Measurements from ENCODE around the gene PDE1A. TPM values are rescaled to one million over a fixed set of nuclear protein-coding genes. Genes with fewer than 3 reads are reported as not detected.

The PDE1A gene
- total and polyA plus RNA-seq, 2 donors (not counting 1 experiment from before 2014, with no cell fraction given) = 0.07 TPM; not detected in 1

DNA sequence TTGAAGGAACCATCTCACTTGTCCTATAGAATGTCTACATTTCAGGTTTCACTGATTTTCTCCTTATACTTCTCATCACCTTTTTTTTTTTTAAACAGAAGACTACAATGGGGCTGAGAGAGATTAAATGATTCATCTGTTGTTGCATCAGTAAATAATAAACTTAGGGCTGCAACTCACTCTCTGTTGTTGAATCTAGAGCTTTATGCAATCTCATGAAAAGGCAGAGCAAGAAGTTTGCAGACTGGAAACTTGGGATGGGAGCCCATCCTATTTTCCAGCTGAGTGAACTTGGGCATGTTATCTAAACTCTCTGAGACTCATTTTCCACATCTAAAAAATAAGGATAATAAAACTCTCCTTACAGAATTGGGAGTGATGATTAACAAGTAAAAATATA lies 58.4 kb downstream of the PDE1A start:
- TF ChIP-seq EZH2 (IDR thresholded peaks at IDR 0.05; ENCODE audit: borderline replicate concordance, insufficient read depth, low read depth, low read length, poor library complexity, severe bottlenecking) = no peak
- TF ChIP-seq, protein P1, sequence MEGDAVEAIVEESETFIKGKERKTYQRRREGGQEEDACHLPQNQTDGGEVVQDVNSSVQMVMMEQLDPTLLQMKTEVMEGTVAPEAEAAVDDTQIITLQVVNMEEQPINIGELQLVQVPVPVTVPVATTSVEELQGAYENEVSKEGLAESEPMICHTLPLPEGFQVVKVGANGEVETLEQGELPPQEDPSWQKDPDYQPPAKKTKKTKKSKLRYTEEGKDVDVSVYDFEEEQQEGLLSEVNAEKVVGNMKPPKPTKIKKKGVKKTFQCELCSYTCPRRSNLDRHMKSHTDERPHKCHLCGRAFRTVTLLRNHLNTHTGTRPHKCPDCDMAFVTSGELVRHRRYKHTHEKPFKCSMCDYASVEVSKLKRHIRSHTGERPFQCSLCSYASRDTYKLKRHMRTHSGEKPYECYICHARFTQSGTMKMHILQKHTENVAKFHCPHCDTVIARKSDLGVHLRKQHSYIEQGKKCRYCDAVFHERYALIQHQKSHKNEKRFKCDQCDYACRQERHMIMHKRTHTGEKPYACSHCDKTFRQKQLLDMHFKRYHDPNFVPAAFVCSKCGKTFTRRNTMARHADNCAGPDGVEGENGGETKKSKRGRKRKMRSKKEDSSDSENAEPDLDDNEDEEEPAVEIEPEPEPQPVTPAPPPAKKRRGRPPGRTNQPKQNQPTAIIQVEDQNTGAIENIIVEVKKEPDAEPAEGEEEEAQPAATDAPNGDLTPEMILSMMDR (IDR thresholded peaks at IDR 0.05) = no peak
- Histone ChIP-seq H3K4me1 (ENCODE audit: control insufficient read depth in 2 of 2, insufficient read depth in 2 of 2, low read length in 2 of 2) (no peaks in the 10 kb centered on the region), H3K79me2 (ENCODE audit: control insufficient read depth, insufficient read depth, low read length) (no peaks in the 10 kb centered on the region), H3K9ac (ENCODE audit: low read length) (no peak overlapping the region), H3K27ac (ENCODE audit: low read length in 2 of 2) (no peak overlapping the region), H3K36me3 (replicated peaks in 1 of 2; ENCODE audit: control extremely low read depth in 1 of 2, control insufficient read depth in 1 of 2, extremely low read depth in 1 of 2, insufficient read depth in 2 of 2, low read length in 1 of 2) (no peaks in the 10 kb centered on the region), H3K4me3 (ENCODE audit: control extremely low read depth in 1 of 5, extremely low read depth in 1 of 5, insufficient read depth in 1 of 5, low read depth in 2 of 5, low read length in 4 of 5) (no peak overlapping the region), H2AFZ (ENCODE audit: insufficient read depth, low read depth, low read length, poor library complexity, severe bottlenecking) (no peak overlapping the region), H3K9me3 (ENCODE audit: control extremely low read depth in 1 of 3, control insufficient read depth in 2 of 3, insufficient read depth in 1 of 3, low read length in 2 of 3) (no peaks in the 10 kb centered on the region), H3K27me3 (replicated peaks in 1 of 4; ENCODE audit: control extremely low read depth in 1 of 4, control insufficient read depth in 3 of 4, insufficient read depth in 4 of 4, low read length in 3 of 4) (no peaks in the 10 kb centered on the region), H3K4me2 (replicated peaks; ENCODE audit: low read depth, low read length, poor library complexity, severe bottlenecking) (no peak overlapping the region), H4K20me1 (ENCODE audit: control insufficient read depth, insufficient read depth, low read length, poor library complexity, severe bottlenecking) (no peaks in the 10 kb centered on the region)
- ChIA-PET CTCF (no interaction called here), POLR2A (no interaction called here)
- ATAC-seq (ENCODE audit: low read depth) (no peak), DNase-seq (no peak)
- Mint-ChIP-seq H3K27me3 (no peaks in the 10 kb centered on the region), H3K9me3 (ENCODE audit: insufficient read depth) (no peaks in the 10 kb centered on the region), H3K27ac (no peak overlapping the region), H3K4me1 (no peaks in the 10 kb centered on the region), H3K4me3 (no peak overlapping the region)
- intact Hi-C loops (cut with micrococcal nuclease) = no loop called here

DNA sequence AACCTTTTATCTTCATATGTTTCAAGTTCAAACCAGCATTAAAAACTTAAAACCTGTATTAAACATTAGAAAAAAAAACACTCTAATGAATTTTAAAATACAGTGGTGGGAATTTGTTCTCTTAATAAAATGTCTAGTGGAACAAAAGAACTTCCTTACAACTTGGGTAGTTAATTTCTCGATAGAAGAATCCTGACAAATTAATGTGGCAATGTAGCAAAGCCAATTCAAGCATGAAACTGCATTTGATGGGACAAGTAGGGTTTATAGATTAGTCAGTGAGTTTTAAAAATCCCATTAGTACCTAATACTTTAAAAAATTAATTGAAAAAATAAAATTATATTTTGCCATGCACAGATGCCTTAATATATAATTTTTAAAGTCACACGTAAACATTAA lies 59.4 kb downstream of the PDE1A start:
- ChIA-PET CTCF (no interaction called here), POLR2A (no interaction called here)
- Mint-ChIP-seq H3K9me3 (ENCODE audit: insufficient read depth) (no peaks in the 10 kb centered on the region), H3K27ac (no peak overlapping the region), H3K4me1 (no peaks in the 10 kb centered on the region), H3K4me3 (no peak overlapping the region), H3K27me3 (no peaks in the 10 kb centered on the region)
- H4K20me1 ChIP-seq (ENCODE audit: control insufficient read depth, insufficient read depth, low read length, poor library complexity, severe bottlenecking) = no peaks in the 10 kb centered on the region
- no peaks in the 10 kb centered on the region for H3K27me3 ChIP-seq (replicated peaks in 1 of 4; ENCODE audit: control extremely low read depth in 1 of 4, control insufficient read depth in 3 of 4, insufficient read depth in 4 of 4, low read length in 3 of 4)
- WGBS (ENCODE audit: insufficient coverage) = no CpG with 5 or more reads among the region's 2 CpGs
- H3K9me3 ChIP-seq (ENCODE audit: control extremely low read depth in 1 of 3, control insufficient read depth in 2 of 3, insufficient read depth in 1 of 3, low read length in 2 of 3) = no peaks in the 10 kb centered on the region
- TF ChIP-seq, protein P1 (IDR thresholded peaks at IDR 0.05) = no peak
- no peak for TF ChIP-seq EZH2 (IDR thresholded peaks at IDR 0.05; ENCODE audit: borderline replicate concordance, insufficient read depth, low read depth, low read length, poor library complexity, severe bottlenecking)
- H3K27ac ChIP-seq (ENCODE audit: low read length in 2 of 2) = no peak overlapping the region
- ATAC-seq (ENCODE audit: low read depth) = no peak
- DNase-seq = no peak
- no peak overlapping the region for H3K4me3 ChIP-seq (ENCODE audit: control extremely low read depth in 1 of 5, extremely low read depth in 1 of 5, insufficient read depth in 1 of 5, low read depth in 2 of 5, low read length in 4 of 5)
- H3K9ac ChIP-seq (ENCODE audit: low read length) = no peak overlapping the region
- H3K4me2 ChIP-seq (replicated peaks; ENCODE audit: low read depth, low read length, poor library complexity, severe bottlenecking) = no peak overlapping the region
- no peaks in the 10 kb centered on the region for H3K36me3 ChIP-seq (replicated peaks in 1 of 2; ENCODE audit: control extremely low read depth in 1 of 2, control insufficient read depth in 1 of 2, extremely low read depth in 1 of 2, insufficient read depth in 2 of 2, low read length in 1 of 2)
- no peaks in the 10 kb centered on the region for H3K4me1 ChIP-seq (ENCODE audit: control insufficient read depth in 2 of 2, insufficient read depth in 2 of 2, low read length in 2 of 2)
- H2AFZ ChIP-seq (ENCODE audit: insufficient read depth, low read depth, low read length, poor library complexity, severe bottlenecking) = no peak overlapping the region
- intact Hi-C loops (cut with micrococcal nuclease) = no loop called here
- H3K79me2 ChIP-seq (ENCODE audit: control insufficient read depth, insufficient read depth, low read length) = no peaks in the 10 kb centered on the region

All from B cell (primary cell).